ENCODE results near the gene ABHD1. TPM values are rescaled to one million over a fixed set of nuclear protein-coding genes. Genes with fewer than 3 reads are reported as not detected.

The ABHD1 gene
- total and polyA plus RNA-seq, 2 donors (not counting 3 experiments of a cell fraction or from before 2014, with no cell fraction given), result 0.07 TPM; not detected in 1

- no peaks in the 10 kb centered on the region for H3K36me3 ChIP-seq (ENCODE audit: control insufficient read depth in 2 of 2, extremely low read depth in 1 of 2, insufficient read depth in 2 of 2, low read length in 2 of 2)
- intact Hi-C loops (cut with micrococcal nuclease), result loop anchor here (5.0 kb wide), 1 partner anchor 241 kb away; the partner anchor contains the start of gene DPYSL5
- H3K27me3 ChIP-seq (ENCODE audit: control insufficient read depth in 2 of 2, insufficient read depth in 2 of 2, low read length in 2 of 2), result no peaks in the 10 kb centered on the region
- no peaks in the 10 kb centered on the region for H4K20me1 ChIP-seq (replicated peaks; ENCODE audit: control insufficient read depth, extremely low read depth, insufficient read depth, low read length)
- H3K9me1 ChIP-seq (replicated peaks; ENCODE audit: control insufficient read depth, extremely low read depth, insufficient read depth, low read length), result no peaks in the 10 kb centered on the region
- H3K9ac ChIP-seq (replicated peaks; ENCODE audit: extremely low read depth, insufficient read depth, low read length), result no peak overlapping the region
- no peak for FAIRE-seq
- dilution Hi-C loops (cut with MboI; ENCODE audit: extremely low pct_ligation_motif_present, low sequenced_read_pairs), result no loop called here
- no peaks in the 10 kb centered on the region for H3K9me3 ChIP-seq (replicated peaks; ENCODE audit: control insufficient read depth, insufficient read depth, low read length)
- peaks cover 5% of the 10 kb centered on the region for H3K4me1 ChIP-seq (ENCODE audit: control insufficient read depth, extremely low read depth, insufficient read depth, low read length)
- BruUV-seq (replicated peaks), result no TSS peak
- no peak overlapping the region for H3K4me2 ChIP-seq (ENCODE audit: insufficient read depth, low read length)
- TF ChIP-seq POLR2A (IDR thresholded peaks at IDR 0.05; ENCODE audit: low read depth, low read length) (no peak), JUN (IDR thresholded peaks at IDR 0.05; ENCODE audit: borderline replicate concordance, insufficient read depth, insufficient read length, low read depth) (no peak), MYC (IDR thresholded peaks at IDR 0.05; ENCODE audit: low read depth, low read length) (no peak), FOS (IDR thresholded peaks at IDR 0.05; ENCODE audit: borderline replicate concordance, insufficient read depth, low read length) (no peak), GATA2 (IDR thresholded peaks at IDR 0.05; ENCODE audit: insufficient read depth, insufficient read length, low read depth, low read length) (no peak)
- ChIA-PET CTCF (interaction anchor here (1.3 to 6.0 kb wide), 4 partner anchors 38 to 191 kb away, joined by 3 to 39 read pairs (median 13); partner anchors contain the start of gene AGBL5), POLR2A (no interaction called here)
- no peak for DNase-seq (ENCODE audit: low read depth, low spot score)
- H2AFZ ChIP-seq (ENCODE audit: low read depth, low read length), result no peak overlapping the region
- no peak overlapping the region for H3K27ac ChIP-seq (ENCODE audit: insufficient read depth, low read depth, low read length)
- no peaks in the 10 kb centered on the region for H3K79me2 ChIP-seq (ENCODE audit: control insufficient read depth, insufficient read depth, low read length)
- no peak overlapping the region for H3K4me3 ChIP-seq (replicated peaks in 1 of 3; ENCODE audit: insufficient read depth in 1 of 3, low read depth in 1 of 3, low read length in 3 of 3)
Measured at GRCh38 chr2:27088634-27089033, 35.0 kb upstream of the ABHD1 start.

- no peak overlapping the region for H2AFZ ChIP-seq (ENCODE audit: low read depth, low read length)
- dilution Hi-C loops (cut with MboI; ENCODE audit: extremely low pct_ligation_motif_present, low sequenced_read_pairs), result no loop called here
- no peak for TF ChIP-seq EZH2 (IDR thresholded peaks at IDR 0.05; ENCODE audit: borderline replicate concordance, low read depth, low read length, severe bottlenecking)
- TF ChIP-seq FOS (IDR thresholded peaks at IDR 0.05; ENCODE audit: borderline replicate concordance, insufficient read depth, low read length), result no peak
- TF ChIP-seq POLR2AphosphoS5 (IDR thresholded peaks at IDR 0.05; ENCODE audit: insufficient read depth, low read depth, low read length), result no peak
- TF ChIP-seq CTCF (IDR thresholded peaks at IDR 0.05; ENCODE audit: extremely low read depth in 1 of 2, insufficient read depth in 1 of 2, low read depth in 1 of 2, low read length in 2 of 2), result no peak
- no peak for TF ChIP-seq POLR2A (IDR thresholded peaks at IDR 0.05; ENCODE audit: low read depth, low read length)
- no peak for TF ChIP-seq MAX (IDR thresholded peaks at IDR 0.05; ENCODE audit: insufficient read depth, insufficient read length)
- no peak for TF ChIP-seq JUN (IDR thresholded peaks at IDR 0.05; ENCODE audit: borderline replicate concordance, insufficient read depth, insufficient read length, low read depth)
- TF ChIP-seq GATA2 (IDR thresholded peaks at IDR 0.05; ENCODE audit: insufficient read depth, insufficient read length, low read depth, low read length), result no peak
- no peak for TF ChIP-seq MYC (IDR thresholded peaks at IDR 0.05; ENCODE audit: low read depth, low read length)
- peaks cover 5% of the 10 kb centered on the region for H3K4me1 ChIP-seq (ENCODE audit: control insufficient read depth, extremely low read depth, insufficient read depth, low read length)
- H3K27me3 ChIP-seq (ENCODE audit: control insufficient read depth in 2 of 2, insufficient read depth in 2 of 2, low read length in 2 of 2), result no peaks in the 10 kb centered on the region
- H3K36me3 ChIP-seq (ENCODE audit: control insufficient read depth in 2 of 2, extremely low read depth in 1 of 2, insufficient read depth in 2 of 2, low read length in 2 of 2), result no peaks in the 10 kb centered on the region
- DNase-seq (ENCODE audit: low read depth, low spot score) (no peak), FAIRE-seq (no peak)
- H4K20me1 ChIP-seq (replicated peaks; ENCODE audit: control insufficient read depth, extremely low read depth, insufficient read depth, low read length), result no peaks in the 10 kb centered on the region
- no peaks in the 10 kb centered on the region for H3K9me3 ChIP-seq (replicated peaks; ENCODE audit: control insufficient read depth, insufficient read depth, low read length)
- POLR2A ChIA-PET, result no interaction called here
- H3K9me1 ChIP-seq (replicated peaks; ENCODE audit: control insufficient read depth, extremely low read depth, insufficient read depth, low read length), result no peaks in the 10 kb centered on the region
- no peaks in the 10 kb centered on the region for H3K79me2 ChIP-seq (ENCODE audit: control insufficient read depth, insufficient read depth, low read length)
- CTCF ChIA-PET, result interaction anchor here (0.6 to 2.5 kb wide), 4 partner anchors 7 to 127 kb away, joined by 3 to 14 read pairs (median 3); no protein-coding TSS in a partner anchor
- no peak overlapping the region for H3K9ac ChIP-seq (replicated peaks; ENCODE audit: extremely low read depth, insufficient read depth, low read length)
- no peak overlapping the region for H3K27ac ChIP-seq (ENCODE audit: insufficient read depth, low read depth, low read length)
- intact Hi-C loops (cut with micrococcal nuclease), result loop anchor here (5.0 kb wide), 1 partner anchor 242 kb away; the partner anchor contains the start of gene DPYSL5
- BruUV-seq (replicated peaks), result no TSS peak
- no peak overlapping the region for H3K4me2 ChIP-seq (ENCODE audit: insufficient read depth, low read length)
- H3K4me3 ChIP-seq (replicated peaks in 1 of 3; ENCODE audit: insufficient read depth in 1 of 3, low read depth in 1 of 3, low read length in 3 of 3), result no peak overlapping the region
Measured at GRCh38 chr2:27089111-27089954, 34.3 kb upstream of the ABHD1 start.

Data from endothelial cell of umbilical vein (primary cell).